GM12873 (cell line): Measurements from ENCODE around the gene NDUFB5.

Experiments
- CTCF ChIP-seq: IDR thresholded peaks from 2 replicates; pipeline ENCODE4 v1.5.1; 2012; ENCODE audit warnings: low read depth, mild to moderate bottlenecking, moderate library complexity, low read length, control low read depth; ENCODE audit not compliant: insufficient read depth; ENCODE audit errors: missing control alignments

NDUFB5 gene

GRCh38 chr3:179670311-179670710 lies 65.7 kb downstream of the NDUFB5 start:
- no peak for TF ChIP-seq CTCF

GRCh38 chr3:179671309-179671708 lies 66.7 kb downstream of the NDUFB5 start:
- TF ChIP-seq CTCF, result no peak

GRCh38 chr3:179671747-179672242 lies 67.2 kb downstream of the NDUFB5 start:
- TF ChIP-seq CTCF, result no peak

- TF ChIP-seq CTCF, result no peak
Observed at GRCh38 chr3:179672918-179673317, 68.3 kb downstream of the NDUFB5 start.

GRCh38 chr3:179673523-179673922 lies 68.9 kb downstream of the NDUFB5 start:
- TF ChIP-seq CTCF, result no peak

GRCh38 chr3:179676081-179676480 lies 71.5 kb downstream of the NDUFB5 start:
- no peak for TF ChIP-seq CTCF
